T-helper 1 cell treated with Interleukin-12 subunit alpha and Interleukin-12 subunit beta and Interleukin-4 antibody, amounts not matched to agents 30 μg/mL and 1 μg/mL, for 36 hours (primary cell): ENCODE results near the gene ASTL.
"Not testable (repeated sequence)": the region's sequence is repeated elsewhere in the genome, so short reads cannot be mapped to it uniquely, and the experiment has no call there.

ENCODE experiments used
- H3K27ac Mint-ChIP-seq: one replicate; pipeline ENCODE4 v1.8.0; 2021; ENCODE audit warnings: mild to moderate bottlenecking, mixed read lengths
- H3K27me3 Mint-ChIP-seq: one replicate; pipeline ENCODE4 v1.8.0; 2021; ENCODE audit warnings: low read depth, mixed read lengths
- H3K36me3 Mint-ChIP-seq: one replicate; pipeline ENCODE4 v1.8.0; 2021; ENCODE audit warnings: low read depth, mixed read lengths
- H3K4me1 Mint-ChIP-seq: one replicate; pipeline ENCODE4 v1.8.0; 2021; ENCODE audit warnings: low read depth, mixed read lengths
- H3K4me3 Mint-ChIP-seq: one replicate; pipeline ENCODE4 v1.8.0; 2021; ENCODE audit warnings: mild to moderate bottlenecking, moderate library complexity, mixed read lengths
- H3K9me3 Mint-ChIP-seq: one replicate; pipeline ENCODE4 v1.8.0; 2021; ENCODE audit warnings: mixed read lengths

The ASTL gene

DNA sequence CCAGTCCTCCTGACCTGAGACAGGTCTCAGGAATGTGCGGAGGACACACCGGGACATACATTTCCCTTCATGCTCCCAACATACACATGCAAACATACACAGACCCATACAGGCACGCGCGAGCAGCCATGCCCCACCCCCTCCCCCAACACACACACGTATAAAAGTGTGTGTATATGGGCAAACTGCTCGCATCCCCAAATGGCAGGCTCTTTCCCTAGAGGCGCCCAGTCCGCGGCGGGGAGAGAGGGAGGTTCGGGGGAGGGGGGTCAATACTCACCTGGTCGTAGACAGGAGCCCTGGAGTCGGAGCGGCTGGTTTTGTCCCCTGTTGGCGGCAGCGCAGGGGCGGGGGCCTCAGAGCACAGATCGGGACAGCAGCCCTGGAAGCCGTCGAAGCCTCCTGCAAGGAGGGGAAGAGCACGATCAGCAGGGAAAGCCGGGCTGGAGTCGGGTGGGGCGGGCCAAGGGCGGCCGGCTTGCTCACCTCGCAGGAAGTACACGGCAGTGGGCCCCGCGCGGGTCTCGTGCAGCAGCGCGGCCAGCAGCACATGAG lies 6.3 kb upstream of the ASTL start:
- H3K36me3 Mint-ChIP-seq = peaks cover 13% of the 10 kb centered on the region
- no peaks in the 10 kb centered on the region for H3K9me3 Mint-ChIP-seq
- H3K4me1 Mint-ChIP-seq = peaks cover 46% of the 10 kb centered on the region
- peak overlapping the region; percentile 89 for H3K27ac Mint-ChIP-seq
- H3K27me3 Mint-ChIP-seq = no peaks in the 10 kb centered on the region
- peak overlapping the region; percentile 92 for H3K4me3 Mint-ChIP-seq

GRCh38 chr2:96143848-96144480 lies 5.7 kb upstream of the ASTL start:
- H3K9me3 Mint-ChIP-seq = no peaks in the 10 kb centered on the region
- H3K36me3 Mint-ChIP-seq = peaks cover 13% of the 10 kb centered on the region
- H3K27ac Mint-ChIP-seq = peak overlapping the region; percentile 89
- H3K4me3 Mint-ChIP-seq = peak overlapping the region; percentile 92
- no peaks in the 10 kb centered on the region for H3K27me3 Mint-ChIP-seq
- H3K4me1 Mint-ChIP-seq = peaks cover 49% of the 10 kb centered on the region

DNA sequence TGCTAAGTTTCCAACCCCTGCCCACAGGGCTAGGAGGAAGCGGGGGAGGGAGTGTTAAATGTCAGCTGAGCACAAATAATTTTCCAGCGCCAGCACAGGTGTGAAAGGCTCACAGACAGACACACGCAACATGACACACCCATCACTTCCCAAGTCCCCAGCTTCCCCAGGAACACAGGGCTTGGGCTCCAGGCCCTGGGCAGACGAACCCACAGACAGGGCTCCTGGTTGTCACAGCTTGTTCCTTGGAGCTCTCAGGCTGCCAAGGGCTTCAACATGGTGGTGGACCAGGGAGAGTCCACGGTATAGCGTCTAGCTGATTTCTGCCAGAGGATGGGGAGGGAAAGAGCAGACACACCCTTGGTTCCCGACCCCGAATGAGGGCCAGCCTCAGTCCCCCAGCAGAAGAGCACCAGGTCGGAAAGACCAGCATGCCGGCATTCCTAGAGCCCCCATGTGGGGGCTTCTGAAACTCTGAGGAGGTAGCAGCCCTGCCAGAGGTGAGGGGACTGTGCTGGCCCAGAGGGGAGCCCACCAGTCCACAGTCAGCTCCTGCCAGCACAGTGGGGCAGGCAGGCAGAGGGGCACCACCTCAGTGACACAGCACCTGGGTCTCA lies 5.0 kb upstream of the ASTL start:
- H3K27ac Mint-ChIP-seq = peak overlapping the region; percentile 55
- no peaks in the 10 kb centered on the region for H3K9me3 Mint-ChIP-seq
- H3K4me1 Mint-ChIP-seq = peaks cover 51% of the 10 kb centered on the region
- no peaks in the 10 kb centered on the region for H3K27me3 Mint-ChIP-seq
- peak overlapping the region; percentile 92 for H3K4me3 Mint-ChIP-seq
- peaks cover 13% of the 10 kb centered on the region for H3K36me3 Mint-ChIP-seq

DNA sequence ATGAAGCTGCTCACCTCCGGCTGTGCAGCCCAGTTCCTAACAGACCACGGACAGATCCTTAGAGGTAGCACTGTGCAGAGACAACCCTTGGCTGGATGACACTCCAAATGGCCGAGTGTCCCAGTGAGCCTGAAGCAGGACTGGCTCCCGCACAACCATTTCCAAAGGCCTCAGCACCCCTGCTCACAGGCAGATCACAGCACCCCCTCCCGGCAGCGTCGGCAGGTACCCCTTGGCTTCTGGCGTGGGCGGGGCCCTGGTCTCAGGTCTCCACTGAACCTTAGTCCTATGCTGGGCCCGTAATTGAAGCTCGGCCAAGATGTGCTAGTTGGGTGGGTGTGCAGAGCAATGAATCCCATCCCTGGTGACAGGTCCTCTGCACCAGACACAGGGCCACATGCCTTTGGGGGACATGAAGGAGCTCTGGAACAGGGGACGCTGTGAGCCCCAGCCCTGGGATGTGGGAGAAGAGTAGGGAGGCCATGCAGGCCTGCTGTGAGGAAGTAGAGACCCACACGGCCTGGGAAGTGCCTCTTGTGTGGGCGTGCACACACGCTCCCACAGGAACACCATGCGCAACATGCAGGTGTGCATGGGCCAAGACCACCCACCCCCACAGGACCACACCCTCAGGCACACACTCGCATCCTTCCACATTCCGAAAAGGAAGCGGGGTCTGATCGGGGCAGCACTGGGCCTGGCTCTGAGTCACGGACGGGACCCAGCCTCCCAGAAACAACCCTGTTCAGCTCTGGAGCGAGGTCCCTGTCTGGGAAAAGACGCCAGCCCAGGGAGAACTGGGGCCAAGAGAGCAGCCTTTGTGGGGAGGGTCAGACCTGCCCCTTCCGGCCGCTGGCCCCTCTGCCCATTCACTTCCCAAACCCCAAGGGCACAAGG lies 4.2 kb upstream of the ASTL start:
- peaks cover 13% of the 10 kb centered on the region for H3K36me3 Mint-ChIP-seq
- H3K4me1 Mint-ChIP-seq = peaks cover 48% of the 10 kb centered on the region
- peak overlapping the region; percentile 92 for H3K4me3 Mint-ChIP-seq
- no peak overlapping the region for H3K27ac Mint-ChIP-seq
- H3K27me3 Mint-ChIP-seq = no peaks in the 10 kb centered on the region
- H3K9me3 Mint-ChIP-seq = no peaks in the 10 kb centered on the region

DNA sequence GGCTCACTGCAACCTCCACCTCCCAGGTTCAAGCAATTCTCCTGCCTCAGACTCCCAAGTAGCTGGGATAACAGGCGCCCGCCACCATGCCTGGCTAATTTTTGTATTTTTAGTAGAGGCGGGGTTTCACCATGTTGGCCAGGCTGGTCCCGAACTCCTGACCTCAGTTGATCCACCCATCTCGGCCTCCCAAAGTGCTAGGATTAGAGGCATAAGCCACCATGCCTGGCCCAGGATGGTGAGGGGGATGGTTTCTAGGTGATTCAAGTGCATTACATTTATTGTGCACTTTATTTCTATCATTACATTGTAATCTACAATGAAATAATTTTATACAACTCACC lies 3.3 kb upstream of the ASTL start:
- peaks cover 39% of the 10 kb centered on the region for H3K4me1 Mint-ChIP-seq
- not testable (repeated sequence) for H3K27ac Mint-ChIP-seq, H3K9me3 Mint-ChIP-seq, H3K27me3 Mint-ChIP-seq, H3K4me3 Mint-ChIP-seq
- H3K36me3 Mint-ChIP-seq = peaks cover 13% of the 10 kb centered on the region

DNA sequence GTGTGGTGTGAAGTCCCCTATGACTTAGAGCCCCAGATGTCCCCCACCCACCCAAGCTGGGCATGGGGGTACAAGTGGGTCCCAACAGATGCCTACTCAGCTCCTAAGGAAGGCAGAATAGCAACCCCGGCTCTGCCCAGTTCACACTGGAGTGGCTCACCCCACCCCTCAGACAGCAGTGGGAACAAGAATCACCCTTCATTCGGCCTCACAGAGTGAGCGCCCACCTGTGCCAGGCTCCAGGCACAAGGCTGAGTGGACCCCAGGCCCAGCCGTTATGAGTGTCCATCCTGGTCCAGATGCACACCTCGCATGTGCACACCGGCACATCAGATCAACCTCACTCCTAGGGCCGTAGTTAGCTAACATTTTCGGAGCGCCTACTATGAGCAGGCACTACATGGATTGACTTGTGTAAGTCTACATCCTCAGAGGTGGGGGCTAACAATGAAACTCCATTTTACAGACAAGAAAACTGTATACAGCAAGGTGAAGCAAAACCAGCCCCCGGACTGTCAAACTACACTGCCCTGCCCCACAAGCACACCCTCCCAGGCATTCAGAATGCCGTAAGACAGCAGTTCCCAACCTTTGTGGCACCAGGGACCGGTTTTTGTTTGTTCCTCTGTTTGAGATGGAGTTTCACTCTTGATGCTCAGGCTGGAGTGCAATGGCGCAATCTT lies 2.8 kb upstream of the ASTL start:
- no peaks in the 10 kb centered on the region for H3K9me3 Mint-ChIP-seq
- no peaks in the 10 kb centered on the region for H3K27me3 Mint-ChIP-seq
- no peak overlapping the region for H3K27ac Mint-ChIP-seq
- H3K4me1 Mint-ChIP-seq = peaks cover 36% of the 10 kb centered on the region
- H3K36me3 Mint-ChIP-seq = peaks cover 13% of the 10 kb centered on the region
- no peak overlapping the region for H3K4me3 Mint-ChIP-seq

GRCh38 chr2:96139181-96139758 lies 968 bp upstream of the ASTL start:
- no peaks in the 10 kb centered on the region for H3K9me3 Mint-ChIP-seq
- H3K36me3 Mint-ChIP-seq = peaks cover 11% of the 10 kb centered on the region
- no peak overlapping the region for H3K4me3 Mint-ChIP-seq
- H3K27ac Mint-ChIP-seq = no peak overlapping the region
- H3K4me1 Mint-ChIP-seq = peaks cover 28% of the 10 kb centered on the region
- H3K27me3 Mint-ChIP-seq = no peaks in the 10 kb centered on the region

- H3K27me3 Mint-ChIP-seq = no peaks in the 10 kb centered on the region
- H3K4me1 Mint-ChIP-seq = peaks cover 14% of the 10 kb centered on the region
- no peak overlapping the region for H3K27ac Mint-ChIP-seq
- H3K36me3 Mint-ChIP-seq = no peaks in the 10 kb centered on the region
- H3K9me3 Mint-ChIP-seq = no peaks in the 10 kb centered on the region
- H3K4me3 Mint-ChIP-seq = no peak overlapping the region
These were observed 752 bp downstream of the ASTL start for GRCh38 chr2:96137321-96138178.

DNA sequence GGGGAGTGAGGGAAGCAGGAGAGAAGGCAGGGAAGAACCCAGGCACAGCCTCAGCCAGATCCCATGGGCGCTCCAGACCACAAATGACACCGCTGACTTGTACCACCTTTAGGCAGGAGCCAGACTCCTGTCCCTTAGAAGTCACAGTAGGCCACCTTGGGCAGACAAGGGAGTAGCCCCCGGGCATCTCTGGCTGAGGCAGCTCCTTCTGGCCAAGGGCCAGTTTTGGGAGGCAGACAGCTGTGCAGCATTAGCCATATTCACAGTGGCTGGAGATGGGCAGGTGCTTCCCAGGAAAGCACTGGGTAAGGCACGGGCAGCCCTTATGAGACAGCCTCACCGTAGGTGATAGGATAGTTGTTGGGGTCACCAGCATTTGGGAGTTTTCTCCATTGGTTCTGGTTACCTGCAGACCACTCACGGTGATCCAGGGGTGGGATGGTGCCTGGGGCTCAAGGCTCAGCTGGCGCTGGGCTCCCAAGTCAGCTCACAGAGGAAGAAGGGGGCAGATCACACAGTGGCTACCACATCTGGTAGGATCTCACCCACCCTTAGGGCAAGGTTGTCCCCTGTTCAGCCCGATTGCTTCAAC lies 2.1 kb downstream of the ASTL start:
- H3K4me1 Mint-ChIP-seq = peaks cover 14% of the 10 kb centered on the region
- no peaks in the 10 kb centered on the region for H3K27me3 Mint-ChIP-seq
- no peak overlapping the region for H3K27ac Mint-ChIP-seq
- no peak overlapping the region for H3K4me3 Mint-ChIP-seq
- H3K9me3 Mint-ChIP-seq = no peaks in the 10 kb centered on the region
- H3K36me3 Mint-ChIP-seq = no peaks in the 10 kb centered on the region

DNA sequence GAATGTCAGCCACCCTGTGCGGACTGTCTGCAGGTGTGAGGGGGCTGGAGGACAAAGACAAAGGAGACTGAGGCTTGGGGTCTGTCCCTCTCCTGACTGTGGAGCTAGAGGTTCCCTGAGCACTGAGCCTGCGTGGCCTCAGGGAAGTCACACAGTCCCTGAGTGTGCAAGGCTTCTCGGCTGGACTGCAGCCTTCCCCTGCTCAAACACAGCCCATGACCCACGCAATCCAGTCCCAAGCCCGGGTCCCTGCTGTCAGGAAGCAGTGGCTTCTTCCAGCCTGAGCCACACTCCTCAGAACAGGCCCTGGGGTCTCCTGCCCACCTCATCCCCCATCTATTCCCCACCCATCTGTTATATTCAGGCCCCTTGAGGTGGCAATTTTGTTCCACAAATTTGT lies 2.7 kb downstream of the ASTL start:
- Mint-ChIP-seq H3K4me3 (no peak overlapping the region), H3K36me3 (no peaks in the 10 kb centered on the region), H3K27ac (no peak overlapping the region), H3K9me3 (no peaks in the 10 kb centered on the region), H3K27me3 (no peaks in the 10 kb centered on the region), H3K4me1 (peaks cover 17% of the 10 kb centered on the region)

- no peak overlapping the region for H3K4me3 Mint-ChIP-seq
- H3K9me3 Mint-ChIP-seq = no peaks in the 10 kb centered on the region
These were observed 3.1 kb downstream of the ASTL start for GRCh38 chr2:96135171-96135570.

DNA sequence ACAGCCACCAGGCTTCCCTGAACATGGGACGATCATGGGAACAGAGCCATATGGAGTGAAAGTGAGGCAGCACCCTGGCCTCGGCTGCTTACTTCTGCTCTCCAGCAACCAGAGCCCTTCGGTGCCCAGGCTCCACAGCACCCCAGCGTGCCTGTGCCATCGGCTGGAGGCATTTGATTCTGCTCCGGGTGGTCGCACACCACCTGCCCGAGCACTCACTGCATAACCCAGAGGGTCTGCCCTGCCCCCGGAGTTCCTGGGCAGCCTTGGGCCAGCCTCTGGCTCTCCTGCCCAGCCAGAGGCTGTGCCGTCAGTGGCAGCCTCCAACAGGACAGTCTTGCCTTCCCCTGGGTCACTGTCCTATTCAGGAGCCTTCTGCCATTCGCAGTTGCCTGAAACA lies 3.9 kb downstream of the ASTL start:
- Mint-ChIP-seq H3K4me1 (peaks cover 17% of the 10 kb centered on the region), H3K36me3 (no peaks in the 10 kb centered on the region), H3K9me3 (no peaks in the 10 kb centered on the region), H3K27me3 (no peaks in the 10 kb centered on the region), H3K4me3 (no peak overlapping the region), H3K27ac (no peak overlapping the region)

More at GRCh38 chr2:96135171-96135570, 3.1 kb downstream of the ASTL start:
- Mint-ChIP-seq H3K27me3 (no peaks in the 10 kb centered on the region), H3K36me3 (no peaks in the 10 kb centered on the region), H3K4me1 (peaks cover 17% of the 10 kb centered on the region), H3K27ac (no peak overlapping the region)
